ENCODE results near the gene SAP25.
"Not testable (repeated sequence)": the region's sequence is repeated elsewhere in the genome, so short reads cannot be mapped to it uniquely, and the experiment has no call there.

SAP25 gene

DNA sequence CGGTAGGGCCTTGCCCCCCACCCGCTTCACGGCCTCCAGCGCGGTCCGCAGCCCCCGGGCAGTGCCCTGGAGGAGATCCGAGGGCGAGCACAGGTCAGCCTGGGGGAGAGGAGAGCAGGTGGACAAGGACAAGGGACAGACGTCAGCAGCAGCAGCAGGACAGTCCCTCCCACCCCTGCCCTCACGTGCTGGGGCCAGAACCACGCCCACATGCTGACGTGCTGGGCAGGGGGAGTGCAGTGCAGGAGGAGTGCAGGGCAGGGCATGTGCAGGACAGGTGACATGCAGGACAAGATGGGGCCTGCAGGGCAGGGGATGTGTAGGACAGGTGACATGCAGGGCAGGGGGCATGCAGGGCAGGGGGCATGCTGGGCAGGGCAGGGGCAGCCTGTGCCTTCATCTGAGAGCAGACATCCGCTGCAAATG is 1.5 kb upstream of the SAP25 start:
- DNase-seq = no peak

DNA sequence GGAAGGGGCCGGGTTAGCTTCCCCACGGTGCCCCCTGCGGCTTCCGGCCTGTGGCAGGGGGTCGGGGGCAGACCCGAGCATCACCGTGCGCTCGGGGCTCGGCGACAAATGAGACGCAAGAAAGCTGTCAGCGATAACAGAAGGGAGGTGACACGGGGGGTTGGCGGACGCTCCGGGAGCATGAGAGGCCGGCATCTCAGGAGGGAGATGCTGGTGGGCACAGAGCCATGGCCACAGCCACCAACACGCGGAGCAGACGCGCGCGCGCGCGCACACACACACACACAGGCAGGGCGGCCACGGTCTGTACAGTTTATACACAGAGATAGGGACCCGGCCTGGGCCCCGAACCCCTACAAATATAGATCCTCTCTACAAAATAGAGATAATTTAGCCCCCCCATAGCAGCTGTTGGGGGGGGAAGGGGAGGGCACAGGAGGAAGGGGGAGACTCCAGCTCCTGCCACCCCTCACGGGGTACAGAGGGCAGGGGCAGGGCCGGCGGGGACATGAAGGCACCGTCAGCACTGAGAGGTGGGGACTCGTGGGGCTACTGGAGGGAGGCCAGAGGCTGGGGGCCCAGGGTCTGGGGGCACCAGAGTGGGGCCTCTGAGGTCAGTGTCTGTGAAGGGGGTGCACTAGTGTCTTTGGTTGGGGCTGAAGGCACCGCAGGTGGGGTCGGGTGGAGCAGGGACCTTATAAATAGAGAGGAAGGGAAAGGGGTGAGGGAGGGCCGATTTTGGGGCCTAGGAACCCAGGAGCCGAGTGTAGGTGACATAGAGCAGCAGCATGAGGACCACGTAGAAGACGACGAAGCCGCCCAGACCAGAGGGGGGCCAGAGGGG is 884 bp upstream of the SAP25 start:
- DNase-seq = no peak

DNA sequence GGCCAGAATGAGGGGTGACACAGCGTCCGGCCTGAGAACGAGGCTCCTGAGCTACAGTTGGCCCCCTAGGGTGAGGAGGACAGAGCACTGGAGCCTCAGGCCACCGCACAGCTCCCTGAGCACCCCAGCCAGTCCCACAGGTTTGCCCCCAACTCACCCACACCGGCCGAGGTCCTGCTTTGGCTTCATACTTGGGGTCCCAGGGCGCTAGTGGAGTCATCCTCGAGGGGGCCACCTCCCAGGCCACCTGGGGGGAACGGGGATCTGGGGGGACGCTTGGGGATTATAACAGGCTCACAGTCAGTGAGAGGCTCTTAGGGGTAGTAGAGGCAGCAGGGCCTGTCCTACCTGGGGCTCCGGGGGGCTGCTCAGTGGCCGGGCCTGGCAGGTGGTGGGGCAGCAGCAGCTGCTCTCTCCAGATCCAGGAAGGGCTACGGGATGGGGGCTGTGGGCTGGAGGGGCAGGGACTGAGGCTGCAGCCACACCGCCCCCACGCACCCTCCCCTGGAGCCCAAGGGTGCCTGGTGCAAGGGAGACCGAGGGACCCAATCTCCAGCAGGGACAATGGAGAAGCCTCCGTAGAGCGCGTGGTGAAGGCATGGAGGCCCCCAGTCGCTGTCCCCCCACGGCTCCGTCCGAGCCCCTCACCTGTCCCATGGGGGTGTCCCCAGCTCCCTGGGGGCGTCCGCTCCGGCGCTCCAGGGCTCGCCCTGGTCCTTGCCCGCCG is 588 bp downstream of the SAP25 start:
- no peak for DNase-seq

DNA sequence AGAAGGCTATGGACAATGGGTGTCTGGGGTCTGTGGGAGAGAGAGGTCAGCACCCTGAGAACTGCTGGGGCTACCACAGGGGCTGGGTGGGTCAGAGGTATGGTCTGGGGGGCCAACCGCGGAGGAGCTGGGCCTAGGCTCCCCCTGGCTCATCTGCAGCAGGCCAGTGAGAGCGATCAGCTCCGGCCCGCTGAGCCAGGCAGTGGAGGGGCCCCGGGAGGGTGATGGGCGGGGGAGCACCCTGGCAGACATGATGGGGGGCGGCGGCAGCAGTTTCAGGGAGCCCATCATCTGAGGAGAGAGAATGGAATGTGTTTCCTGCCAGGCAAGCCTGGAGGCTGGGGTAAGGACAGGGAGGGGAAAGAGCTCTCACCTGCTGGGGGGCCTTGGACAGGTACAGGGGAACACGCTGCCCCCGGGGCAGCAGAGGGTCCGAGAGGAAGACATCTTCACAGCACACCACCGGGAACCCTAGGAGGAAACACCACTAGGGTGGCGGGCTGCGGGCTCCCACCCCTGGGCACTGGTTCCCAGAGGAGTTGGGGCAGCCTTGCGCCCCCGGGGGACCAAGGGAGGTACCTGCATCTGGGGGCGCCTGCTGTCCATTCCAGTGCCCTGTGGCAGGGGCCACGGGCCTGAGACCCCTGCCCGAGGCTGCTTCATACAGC is 1.3 kb downstream of the SAP25 start:
- DNase-seq = no peak

DNA sequence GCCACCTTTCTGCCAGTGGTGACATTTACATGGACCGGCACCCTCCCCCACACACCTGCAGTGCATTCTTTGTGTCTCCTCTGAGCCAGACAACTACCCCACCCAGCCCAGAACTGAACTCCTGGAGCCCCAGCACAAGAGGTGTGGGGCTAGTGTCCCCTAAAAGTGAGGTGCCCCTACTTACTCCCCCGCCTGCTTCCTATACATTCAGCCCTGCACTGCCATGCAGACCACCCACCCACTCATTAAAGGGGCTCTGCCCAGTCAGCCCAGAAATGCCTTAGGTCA is 1.9 kb downstream of the SAP25 start:
- DNase-seq = no peak

DNA sequence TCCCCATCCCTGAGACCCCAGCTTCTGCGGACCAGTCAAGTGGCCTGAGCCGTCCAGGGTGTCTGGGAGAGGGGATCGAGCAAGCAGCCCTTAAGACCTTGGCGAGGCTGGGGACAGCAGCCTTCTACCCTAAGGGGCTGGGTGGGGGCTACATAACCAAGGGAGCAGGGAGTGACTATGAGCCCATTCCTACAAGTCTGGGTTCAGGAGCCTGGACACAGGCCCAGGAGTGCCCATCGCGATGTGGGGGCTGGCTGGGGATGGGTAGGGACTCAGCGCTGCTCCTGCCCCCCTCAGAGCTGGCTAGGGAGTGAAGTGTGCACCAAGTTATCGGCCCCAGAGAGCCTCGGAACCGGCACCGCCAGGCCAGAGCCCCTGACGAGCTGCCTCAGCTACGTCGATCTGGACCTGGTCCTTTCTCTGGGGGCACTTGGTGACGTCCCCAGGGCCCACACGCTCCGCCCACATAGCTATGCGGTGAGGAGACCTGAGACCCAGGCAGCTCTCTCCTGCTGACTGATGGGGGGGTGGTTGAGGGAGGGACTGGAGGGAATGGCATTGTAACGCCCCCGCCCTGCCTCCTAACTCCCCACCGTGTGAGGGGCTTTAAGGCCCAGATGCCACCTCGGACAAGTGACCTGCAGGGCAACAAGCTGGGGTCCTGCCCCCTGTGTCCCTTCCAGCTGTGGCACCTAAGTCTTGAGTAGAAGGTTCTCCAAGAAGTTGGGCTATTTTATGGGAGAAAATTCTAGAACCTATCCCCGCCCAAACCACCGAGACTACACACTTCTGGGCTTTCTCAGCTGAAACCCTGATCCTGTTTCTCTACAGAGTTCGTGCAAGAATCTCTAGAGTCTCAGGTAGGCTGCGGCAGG is 2.5 kb downstream of the SAP25 start:
- DNase-seq = no peak

DNA sequence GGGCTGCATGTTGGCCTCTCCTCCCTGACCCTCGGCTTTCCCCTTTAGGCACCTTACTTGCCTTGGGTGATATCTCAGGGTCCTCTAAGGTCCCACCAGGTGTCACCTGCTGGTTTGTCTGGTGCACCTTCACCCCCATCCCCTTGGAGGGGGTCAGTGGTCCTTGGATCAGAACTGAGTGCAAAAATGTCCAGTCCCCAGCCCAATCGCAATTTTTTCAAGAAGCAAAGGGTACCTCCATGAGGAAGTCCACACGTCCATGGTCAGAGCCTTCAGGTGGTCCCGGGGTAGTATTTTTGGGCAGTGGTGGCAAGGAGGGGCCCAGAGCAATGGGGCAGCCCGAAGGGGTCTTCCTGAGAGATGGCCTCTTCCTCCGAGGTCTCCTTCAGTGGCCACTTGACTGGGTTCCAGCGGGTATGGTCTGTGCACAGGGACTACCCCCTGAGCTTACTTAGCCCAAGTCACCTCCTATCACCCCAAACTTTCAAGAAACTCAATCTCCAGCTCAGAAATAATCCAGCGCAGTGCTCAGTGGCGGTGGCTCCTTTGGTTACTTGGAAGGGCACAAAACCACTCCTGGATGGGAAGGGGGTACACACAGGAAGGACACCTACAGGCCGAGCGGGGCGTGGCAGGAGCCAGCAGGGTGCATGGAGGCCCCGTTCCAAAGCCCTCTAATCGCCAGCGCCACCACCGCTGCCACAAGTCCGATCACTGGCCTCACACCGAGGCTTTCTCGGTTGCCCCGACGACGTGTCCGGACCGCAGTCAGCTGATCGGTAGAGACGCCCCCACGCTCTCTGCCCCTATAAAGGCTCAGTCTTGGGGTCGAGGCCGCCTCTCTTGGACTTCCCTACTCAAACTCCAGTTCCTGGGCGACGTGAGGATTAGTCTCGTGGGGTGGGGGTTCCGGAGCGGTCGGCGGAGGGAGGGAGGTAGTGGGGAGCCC is 4.5 kb downstream of the SAP25 start:
- DNase-seq = no peak

DNA sequence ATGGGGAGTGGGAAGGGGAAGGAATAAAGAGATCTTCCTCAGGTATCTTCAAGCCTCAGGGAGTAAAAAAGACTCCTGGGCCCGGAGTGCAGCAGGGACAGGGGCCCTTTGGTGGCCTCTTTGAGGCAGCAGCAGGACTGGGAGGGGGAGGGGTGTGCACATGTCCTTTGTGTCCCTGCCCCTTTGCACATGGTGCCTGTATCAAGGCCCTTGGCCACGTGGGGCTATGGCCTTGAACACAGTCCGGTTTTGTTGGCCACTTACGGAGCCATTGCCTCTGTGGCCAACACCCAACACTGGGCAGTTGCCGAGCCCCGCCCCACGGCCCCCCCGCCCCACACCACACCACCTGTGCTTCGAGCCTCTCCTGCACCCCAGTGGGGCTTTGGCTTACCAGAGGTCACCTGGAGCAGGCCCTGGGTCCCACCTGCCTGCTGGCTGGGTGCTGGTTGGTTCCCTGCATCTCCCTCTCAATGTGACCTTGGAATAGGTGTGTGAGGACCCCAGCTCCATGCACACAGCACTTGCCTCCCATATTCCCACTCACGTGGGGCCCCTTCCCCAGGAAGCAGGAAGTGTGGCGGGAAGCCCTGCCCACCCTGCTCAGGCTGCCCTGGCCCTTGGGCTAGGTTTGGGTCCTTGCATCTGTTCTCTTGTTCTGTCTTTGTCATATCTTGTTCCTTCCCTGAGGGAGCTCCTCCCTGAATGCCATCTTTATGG is 5.4 kb downstream of the SAP25 start:
- DNase-seq = no peak

DNA sequence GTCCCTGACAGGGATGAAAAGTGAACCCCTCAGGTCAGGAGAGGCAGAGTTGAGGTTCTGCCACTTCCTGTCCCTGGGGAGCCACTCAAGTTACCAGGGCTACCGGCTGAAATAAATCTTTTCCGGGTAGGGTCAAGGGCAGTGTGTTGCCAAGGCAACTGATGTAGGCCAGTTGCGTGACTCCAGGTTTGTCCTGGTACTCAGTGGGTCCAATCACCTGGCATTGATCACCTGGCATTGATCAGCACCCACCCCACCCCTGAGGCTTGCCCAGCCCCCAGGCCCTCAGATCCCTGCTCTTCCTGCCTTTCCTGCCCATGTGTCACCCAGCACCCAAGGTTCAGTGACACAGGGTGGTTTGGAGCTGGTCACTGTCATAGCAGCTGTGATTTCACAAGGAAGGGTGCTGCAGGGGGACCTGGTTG is 5.9 kb downstream of the SAP25 start:
- no peak for DNase-seq

DNA sequence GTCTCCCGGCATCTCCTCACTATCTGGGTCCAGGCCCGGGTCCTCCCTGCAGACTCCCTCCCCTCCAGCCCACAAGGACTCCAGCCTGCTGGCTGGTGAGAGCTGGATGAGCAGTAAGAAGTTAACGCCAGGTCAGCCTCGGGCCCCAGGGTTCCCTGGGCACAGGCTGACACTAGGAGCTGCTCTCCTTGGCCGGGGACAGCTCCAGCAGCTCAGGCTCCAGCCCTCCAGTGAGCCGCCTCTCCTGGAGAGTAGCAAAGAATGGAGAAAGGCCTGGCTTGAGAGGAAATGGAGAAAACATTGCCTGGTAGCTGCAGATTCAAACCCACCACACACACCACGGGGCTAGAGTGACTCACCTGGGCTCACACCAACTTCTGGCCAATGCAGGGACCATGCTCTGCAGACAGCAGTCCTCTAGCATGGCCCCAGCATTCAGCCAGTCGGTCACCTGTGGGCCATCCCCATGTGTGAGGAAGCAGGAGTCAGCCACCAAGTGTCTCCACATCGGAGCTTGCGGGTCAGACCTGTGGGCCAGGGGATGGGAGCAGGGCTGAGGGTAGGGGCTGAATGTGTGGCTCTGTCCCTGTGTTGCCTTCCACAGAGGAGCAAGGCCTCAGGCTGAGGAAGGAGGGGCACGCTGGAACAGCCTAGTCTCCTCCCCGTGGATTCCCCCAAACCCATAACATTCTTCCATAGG is 6.5 kb downstream of the SAP25 start:
- no peak for DNase-seq

DNA sequence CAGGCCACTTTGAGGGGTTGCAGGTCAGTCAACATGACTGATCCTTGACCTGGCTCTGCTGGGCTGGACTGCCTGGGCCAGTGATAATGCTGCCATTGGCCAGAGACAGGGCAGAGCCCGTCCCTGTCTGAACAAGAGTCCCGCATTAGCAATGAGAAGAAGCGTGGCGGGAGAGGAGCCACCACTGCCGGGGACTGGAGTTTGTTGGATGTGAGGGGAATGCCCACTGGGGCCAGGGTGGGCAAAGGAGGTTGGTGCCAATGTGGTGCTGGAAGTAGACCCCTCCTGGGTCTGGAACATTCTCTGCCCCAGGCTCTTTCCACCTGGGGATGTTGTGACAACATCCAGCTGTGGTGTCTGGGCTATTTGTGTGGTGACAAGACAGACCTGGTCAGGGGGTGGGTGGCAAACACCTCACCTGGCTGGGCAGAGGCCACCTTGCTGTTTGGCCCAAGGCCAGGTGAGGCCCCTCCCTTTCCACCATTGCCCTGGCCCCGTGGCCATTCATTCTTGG is 7.6 kb downstream of the SAP25 start:
- no peak for DNase-seq

DNA sequence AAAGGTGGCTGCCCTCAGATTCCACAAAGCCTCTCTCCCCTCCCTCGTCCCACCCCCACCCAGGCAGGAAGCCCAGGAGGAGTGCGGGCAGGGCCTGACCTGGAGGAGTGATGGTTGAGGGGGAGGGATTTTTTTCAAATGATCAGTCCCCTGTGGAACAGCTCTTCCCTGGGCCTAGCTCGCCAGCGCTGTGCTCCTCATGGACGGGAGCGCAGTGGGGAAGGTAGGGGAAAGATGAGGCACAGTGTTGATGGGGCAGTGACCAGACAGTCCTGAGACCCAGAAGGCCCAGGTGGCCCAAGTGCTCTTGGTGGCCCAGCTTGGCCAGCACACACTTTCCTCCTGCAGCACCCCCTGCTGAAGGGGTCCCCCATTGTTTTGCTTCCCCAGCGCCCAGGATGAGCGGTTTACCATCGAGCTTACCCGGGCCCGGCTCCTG is 8.5 kb downstream of the SAP25 start:
- no peak for DNase-seq

DNA sequence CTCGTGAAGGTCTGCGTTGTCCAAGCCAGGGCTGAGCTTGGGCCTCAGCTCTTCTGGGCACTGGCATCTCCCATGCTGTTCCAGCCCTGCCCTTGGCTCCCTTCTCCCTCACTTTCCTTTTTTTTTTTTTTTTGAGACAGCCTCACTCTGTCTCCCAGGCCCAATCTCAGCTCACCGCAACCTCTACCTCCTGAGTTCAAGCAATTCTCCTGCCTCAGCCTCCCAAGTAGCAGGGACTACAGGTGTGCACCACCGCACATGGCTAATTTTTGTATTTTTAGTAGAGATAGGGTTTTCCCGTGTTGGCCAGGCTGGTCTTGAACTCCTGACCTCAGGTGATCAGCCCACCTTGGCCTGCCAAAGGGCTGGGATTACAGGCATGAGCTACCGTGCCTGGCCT is 9.3 kb downstream of the SAP25 start:
- DNase-seq = not testable (repeated sequence)

DNA sequence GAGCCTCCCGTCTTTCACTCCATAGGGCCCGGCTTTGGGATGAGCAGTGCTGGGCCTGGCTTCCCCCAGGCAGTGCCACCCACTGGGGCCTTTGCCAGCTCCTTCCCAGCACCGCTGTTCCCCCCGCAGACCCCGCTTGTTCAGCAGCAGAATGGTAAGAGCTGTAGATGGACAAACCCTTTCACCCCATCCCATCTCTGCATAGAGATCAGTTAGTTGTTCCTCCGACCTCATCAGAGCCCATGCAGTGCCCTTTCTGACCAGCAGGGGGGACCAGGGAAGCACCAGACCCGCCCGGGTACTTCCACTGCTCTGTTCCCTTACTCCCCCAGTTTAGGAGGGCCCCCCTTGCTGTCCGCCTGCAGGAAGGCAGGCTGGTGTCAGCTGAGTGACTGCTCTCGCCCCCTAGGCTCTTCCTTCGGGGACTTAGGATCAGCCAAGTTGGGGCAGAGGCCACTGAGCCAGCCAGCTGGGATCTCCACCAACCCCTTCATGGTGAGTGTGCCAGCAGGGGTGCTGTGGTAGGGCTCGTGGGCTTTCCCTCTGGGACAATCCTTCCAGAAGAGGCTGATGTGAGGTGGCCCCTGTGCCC is 9.8 kb downstream of the SAP25 start:
- DNase-seq = no peak

DNA sequence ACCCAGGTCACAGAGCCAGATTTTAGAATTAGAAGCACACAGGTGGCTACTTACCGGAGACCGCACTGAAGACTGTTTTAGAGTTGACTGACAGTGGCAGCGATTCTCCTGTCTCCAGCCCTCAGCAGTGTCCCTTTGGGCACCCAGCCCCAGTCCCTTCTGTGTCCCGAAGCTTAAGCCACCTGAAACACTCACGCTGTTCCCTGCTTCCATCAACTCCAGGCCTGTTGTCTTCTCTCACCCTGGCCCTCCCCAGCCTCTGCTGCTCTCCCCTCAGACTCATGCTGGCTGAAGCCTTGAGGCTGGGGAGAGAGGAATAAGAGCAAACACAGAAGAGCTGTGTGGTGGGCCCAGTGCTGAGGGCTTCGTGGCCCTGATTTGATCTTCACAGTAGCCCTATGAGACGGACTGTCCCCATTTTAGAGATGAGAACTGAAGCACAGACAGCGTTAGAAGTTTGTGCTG is 10.6 kb downstream of the SAP25 start:
- DNase-seq = no peak

DNA sequence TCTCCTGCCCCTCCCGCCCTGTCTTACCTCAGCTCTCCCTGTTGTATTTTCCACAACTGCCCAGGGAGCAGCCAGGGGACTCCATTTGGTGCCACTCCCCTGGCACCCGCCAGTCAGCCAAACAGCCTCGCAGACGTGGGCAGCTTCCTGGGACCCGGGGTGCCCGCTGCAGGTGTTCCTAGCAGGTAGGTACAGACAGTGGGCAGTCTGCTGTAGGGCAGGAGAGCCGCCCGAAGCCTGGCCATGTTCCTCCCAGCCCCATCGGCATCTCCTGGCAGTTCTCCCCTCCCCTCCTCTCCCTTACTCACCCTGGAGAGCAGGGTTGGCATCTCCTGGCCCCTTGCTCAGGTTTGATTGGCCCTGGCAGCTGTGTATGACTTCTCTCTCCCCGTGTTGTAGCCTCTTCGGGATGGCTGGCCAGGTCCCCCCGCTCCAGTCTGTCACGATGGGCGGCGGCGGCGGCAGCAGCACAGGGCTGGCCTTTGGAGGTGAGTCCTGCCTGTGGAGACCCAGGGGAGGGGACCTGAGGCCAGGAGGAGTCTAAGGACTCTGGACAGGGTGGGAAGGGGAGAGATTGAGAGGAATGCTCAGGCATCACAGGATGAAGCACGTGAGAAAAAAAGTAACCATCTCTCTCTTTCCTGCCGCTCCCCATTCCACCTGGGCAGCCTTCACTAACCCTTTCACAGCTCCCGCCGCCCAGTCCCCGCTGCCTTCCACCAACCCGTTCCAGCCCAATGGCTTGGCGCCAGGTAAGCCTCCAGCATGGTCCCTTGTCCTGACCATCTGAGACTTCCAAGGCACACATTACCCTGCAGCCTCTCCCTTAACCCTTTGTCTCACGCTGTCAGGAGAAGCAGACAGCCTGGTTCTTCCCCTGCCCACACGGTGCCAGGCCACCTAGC is 11.3 kb downstream of the SAP25 start:
- DNase-seq = no peak

DNA sequence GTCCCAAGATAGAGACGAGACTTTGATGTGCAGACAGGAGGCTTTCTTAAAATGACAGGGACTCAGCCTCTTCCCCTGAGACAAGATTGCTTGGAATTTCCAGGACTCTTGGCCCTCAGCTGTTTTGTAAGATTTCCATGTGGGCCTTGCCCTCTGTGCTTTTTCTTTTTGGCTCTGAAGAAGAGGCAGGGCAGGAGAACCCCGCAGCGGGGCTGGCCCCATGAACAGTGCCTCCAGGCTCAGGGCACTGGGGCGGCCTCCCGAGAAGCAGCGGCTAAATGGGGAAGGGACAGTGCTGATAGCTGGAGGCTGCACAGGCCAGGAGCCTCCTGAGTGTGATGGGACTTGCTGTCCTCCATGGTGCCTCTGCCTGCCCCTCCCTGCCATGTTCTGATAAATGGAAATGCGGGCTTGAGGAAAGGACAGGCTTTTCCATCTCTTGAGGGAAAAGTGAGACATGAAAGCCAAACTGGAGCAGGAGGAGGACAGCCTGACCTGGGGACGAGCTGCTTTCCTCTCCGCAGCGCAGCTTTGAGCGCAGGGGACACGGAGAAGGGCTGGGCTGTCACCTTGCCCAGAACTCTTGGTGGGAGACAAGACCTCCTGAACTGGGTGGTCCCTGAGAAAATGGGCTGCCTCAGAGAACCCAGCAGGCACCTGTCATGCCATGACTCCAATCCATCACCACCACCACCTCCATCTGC is 12.1 kb downstream of the SAP25 start:
- DNase-seq = no peak

DNA sequence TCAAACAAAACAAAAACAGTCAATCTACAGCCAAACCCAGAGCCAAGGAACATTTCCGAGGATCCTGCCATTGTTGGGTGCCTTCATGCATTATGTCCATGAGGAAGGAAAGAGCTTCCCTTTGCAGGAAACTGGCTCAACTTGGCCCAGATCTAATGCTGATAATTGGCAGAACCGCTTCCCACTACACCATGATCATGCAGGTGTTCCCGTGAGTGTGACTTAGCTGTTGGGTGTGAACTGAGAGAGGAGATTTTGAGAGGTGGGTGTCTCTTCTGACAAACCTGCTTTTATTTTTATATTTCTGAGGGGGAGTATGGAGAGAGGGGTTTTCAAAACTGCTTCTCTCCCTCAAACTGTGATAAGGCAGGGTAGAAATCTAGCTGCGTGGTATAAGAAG is 14.6 kb downstream of the SAP25 start:
- no peak for DNase-seq
